HL-60 (cell line): ENCODE results near the gene TIMP3.

ENCODE experiments used
- DNase-seq, 2 experiments: peaks; one replicate each; pipeline ENCODE4 v3.0.0-alpha.2; 2010 to 2020; ENCODE audit warnings: low read depth in 1 of 2, low spot score in 1 of 2
- H3K27ac ChIP-seq: fragments of 250-450 bp; sonication (Bioruptor Pico); replicated peaks from 2 replicates; pipeline ENCODE4 v1.5.1; 2020; ENCODE audit warnings: mild to moderate bottlenecking, moderate library complexity
- H3K27me3 ChIP-seq: fragments of 250-450 bp; sonication (Bioruptor Pico); 2 replicates; pipeline ENCODE4 v1.5.1; 2021; ENCODE audit warnings: mild to moderate bottlenecking, moderate library complexity; ENCODE audit not compliant: insufficient read depth, poor library complexity, severe bottlenecking
- H3K4me3 ChIP-seq: replicated peaks from 2 replicates; pipeline ENCODE4 v1.5.1; 2011; ENCODE audit warnings: mild to moderate bottlenecking, control low read depth, low read length; ENCODE audit not compliant: insufficient read depth
- GABPA ChIP-seq: IDR thresholded peaks from 2 replicates; pipeline ENCODE4 v1.6.1; 2012; ENCODE audit warnings: low read depth
- POLR2AphosphoS5 ChIP-seq: IDR thresholded peaks from 2 replicates; pipeline ENCODE4 v1.6.1; 2012; ENCODE audit warnings: low read depth
- SPI1 ChIP-seq: IDR thresholded peaks from 2 replicates; pipeline ENCODE4 v1.6.1; 2012; ENCODE audit warnings: low read depth, mild to moderate bottlenecking, borderline replicate concordance
- TF ChIP-seq, protein P1 (sequence below): IDR thresholded peaks from 2 replicates; pipeline ENCODE4 v1.6.1; 2012; ENCODE audit warnings: low read depth; ENCODE audit not compliant: insufficient replicate concordance
- TF ChIP-seq, protein P2 (sequence below): IDR thresholded peaks from one replicate; pipeline ENCODE4 v1.5.1; 2011; ENCODE audit warnings: low read length, control low read depth, inconsistent platforms; ENCODE audit not compliant: insufficient read depth

Gene TIMP3

GRCh38 chr22:32909581-32910428 is 108.3 kb downstream of the TIMP3 start:
- TF ChIP-seq SPI1 (no peak), POLR2AphosphoS5 (no peak), GABPA (no peak)
- TF ChIP-seq, protein P1, sequence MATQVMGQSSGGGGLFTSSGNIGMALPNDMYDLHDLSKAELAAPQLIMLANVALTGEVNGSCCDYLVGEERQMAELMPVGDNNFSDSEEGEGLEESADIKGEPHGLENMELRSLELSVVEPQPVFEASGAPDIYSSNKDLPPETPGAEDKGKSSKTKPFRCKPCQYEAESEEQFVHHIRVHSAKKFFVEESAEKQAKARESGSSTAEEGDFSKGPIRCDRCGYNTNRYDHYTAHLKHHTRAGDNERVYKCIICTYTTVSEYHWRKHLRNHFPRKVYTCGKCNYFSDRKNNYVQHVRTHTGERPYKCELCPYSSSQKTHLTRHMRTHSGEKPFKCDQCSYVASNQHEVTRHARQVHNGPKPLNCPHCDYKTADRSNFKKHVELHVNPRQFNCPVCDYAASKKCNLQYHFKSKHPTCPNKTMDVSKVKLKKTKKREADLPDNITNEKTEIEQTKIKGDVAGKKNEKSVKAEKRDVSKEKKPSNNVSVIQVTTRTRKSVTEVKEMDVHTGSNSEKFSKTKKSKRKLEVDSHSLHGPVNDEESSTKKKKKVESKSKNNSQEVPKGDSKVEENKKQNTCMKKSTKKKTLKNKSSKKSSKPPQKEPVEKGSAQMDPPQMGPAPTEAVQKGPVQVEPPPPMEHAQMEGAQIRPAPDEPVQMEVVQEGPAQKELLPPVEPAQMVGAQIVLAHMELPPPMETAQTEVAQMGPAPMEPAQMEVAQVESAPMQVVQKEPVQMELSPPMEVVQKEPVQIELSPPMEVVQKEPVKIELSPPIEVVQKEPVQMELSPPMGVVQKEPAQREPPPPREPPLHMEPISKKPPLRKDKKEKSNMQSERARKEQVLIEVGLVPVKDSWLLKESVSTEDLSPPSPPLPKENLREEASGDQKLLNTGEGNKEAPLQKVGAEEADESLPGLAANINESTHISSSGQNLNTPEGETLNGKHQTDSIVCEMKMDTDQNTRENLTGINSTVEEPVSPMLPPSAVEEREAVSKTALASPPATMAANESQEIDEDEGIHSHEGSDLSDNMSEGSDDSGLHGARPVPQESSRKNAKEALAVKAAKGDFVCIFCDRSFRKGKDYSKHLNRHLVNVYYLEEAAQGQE: no peak
- TF ChIP-seq, protein P2, sequence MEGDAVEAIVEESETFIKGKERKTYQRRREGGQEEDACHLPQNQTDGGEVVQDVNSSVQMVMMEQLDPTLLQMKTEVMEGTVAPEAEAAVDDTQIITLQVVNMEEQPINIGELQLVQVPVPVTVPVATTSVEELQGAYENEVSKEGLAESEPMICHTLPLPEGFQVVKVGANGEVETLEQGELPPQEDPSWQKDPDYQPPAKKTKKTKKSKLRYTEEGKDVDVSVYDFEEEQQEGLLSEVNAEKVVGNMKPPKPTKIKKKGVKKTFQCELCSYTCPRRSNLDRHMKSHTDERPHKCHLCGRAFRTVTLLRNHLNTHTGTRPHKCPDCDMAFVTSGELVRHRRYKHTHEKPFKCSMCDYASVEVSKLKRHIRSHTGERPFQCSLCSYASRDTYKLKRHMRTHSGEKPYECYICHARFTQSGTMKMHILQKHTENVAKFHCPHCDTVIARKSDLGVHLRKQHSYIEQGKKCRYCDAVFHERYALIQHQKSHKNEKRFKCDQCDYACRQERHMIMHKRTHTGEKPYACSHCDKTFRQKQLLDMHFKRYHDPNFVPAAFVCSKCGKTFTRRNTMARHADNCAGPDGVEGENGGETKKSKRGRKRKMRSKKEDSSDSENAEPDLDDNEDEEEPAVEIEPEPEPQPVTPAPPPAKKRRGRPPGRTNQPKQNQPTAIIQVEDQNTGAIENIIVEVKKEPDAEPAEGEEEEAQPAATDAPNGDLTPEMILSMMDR: no peak

DNA sequence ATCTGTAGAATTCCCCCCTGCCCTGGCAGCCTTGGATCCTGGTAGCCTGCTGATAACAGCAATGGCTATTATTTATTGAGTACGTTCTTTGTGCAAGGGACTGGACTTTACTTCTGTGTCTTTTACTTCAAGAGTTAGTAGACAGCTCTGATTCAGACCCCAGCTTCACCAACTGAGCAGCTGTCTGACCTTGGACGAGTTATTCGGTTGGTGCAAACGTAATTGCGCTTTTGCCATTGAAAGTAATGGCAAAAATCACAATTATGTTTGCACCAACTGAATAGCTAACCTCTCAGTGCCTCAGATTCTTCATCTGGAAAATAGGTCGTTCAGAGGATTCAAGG is 108.9 kb downstream of the TIMP3 start:
- DNase-seq: no peak
- Histone ChIP-seq H3K27me3 (no peaks in the 10 kb centered on the region), H3K27ac (no peak overlapping the region), H3K4me3 (no peak overlapping the region)
- no peak for TF ChIP-seq POLR2AphosphoS5
- TF ChIP-seq, protein P2: no peak
- TF ChIP-seq SPI1: no peak
- TF ChIP-seq, protein P1: no peak
- no peak for TF ChIP-seq GABPA

More at GRCh38 chr22:32909581-32910428, 108.3 kb downstream of the TIMP3 start:
- Histone ChIP-seq H3K27ac (no peak overlapping the region), H3K4me3 (no peak overlapping the region), H3K27me3 (no peaks in the 10 kb centered on the region)
- DNase-seq: no peak

GRCh38 chr22:32911503-32911902 is 110.0 kb downstream of the TIMP3 start:
- no peak overlapping the region for H3K27ac ChIP-seq

More at GRCh38 chr22:32911503-32911902, 110.0 kb downstream of the TIMP3 start:
- H3K27me3 ChIP-seq: no peaks in the 10 kb centered on the region
- no peak overlapping the region for H3K4me3 ChIP-seq
- TF ChIP-seq SPI1: no peak
- TF ChIP-seq GABPA: no peak
- TF ChIP-seq, protein P2: no peak
- TF ChIP-seq, protein P1: no peak
- TF ChIP-seq POLR2AphosphoS5: no peak
- DNase-seq: no peak
